Loucy (cell line): ENCODE measurements around the gene CDV3.

Source experiments
- H2AFZ ChIP-seq: fragments of 200-600 bp; sonication (generic); 2 replicates; pipeline ENCODE4 v1.6.0; 2016; ENCODE audit warnings: antibody characterized with exemption, mild to moderate bottlenecking, low read length, moderate library complexity
- H3F3A ChIP-seq: fragments of 200-600 bp; 2 replicates; pipeline ENCODE4 v1.6.0; 2016; ENCODE audit warnings: antibody characterized with exemption, low read depth, mild to moderate bottlenecking
- H3K27me3 ChIP-seq: fragments of 200-600 bp; sonication (generic); 2 replicates; pipeline ENCODE4 v1.6.1; 2014; ENCODE audit warnings: low read length, mild to moderate bottlenecking; ENCODE audit not compliant: insufficient read depth, poor library complexity, severe bottlenecking
- H3K36me3 ChIP-seq: fragments of 200-600 bp; sonication (generic); 2 replicates; pipeline ENCODE4 v1.6.1; 2016; ENCODE audit warnings: low read length; ENCODE audit not compliant: insufficient read depth
- H3K4me1 ChIP-seq: fragments of 200-600 bp; sonication (generic); 2 replicates; pipeline ENCODE4 v1.5.1; 2014; ENCODE audit warnings: low read length, mild to moderate bottlenecking; ENCODE audit not compliant: insufficient read depth, poor library complexity, severe bottlenecking
- H3K4me2 ChIP-seq: fragments of 200-600 bp; sonication (generic); 2 replicates; pipeline ENCODE4 v1.6.0; 2014; ENCODE audit warnings: antibody characterized with exemption, low read length, low read depth, mild to moderate bottlenecking; ENCODE audit not compliant: poor library complexity, severe bottlenecking
- H3K4me3 ChIP-seq: fragments of 200-600 bp; sonication (generic); 2 replicates; pipeline ENCODE4 v1.5.1; 2014; ENCODE audit warnings: low read length, mild to moderate bottlenecking, mixed read lengths; ENCODE audit not compliant: poor library complexity, severe bottlenecking
- H3K79me2 ChIP-seq: fragments of 200-600 bp; sonication (generic); 2 replicates; pipeline ENCODE4 v1.6.1; 2014; ENCODE audit warnings: low read length; ENCODE audit not compliant: insufficient read depth
- H3K9ac ChIP-seq: fragments of 200-600 bp; sonication (generic); 2 replicates; pipeline ENCODE4 v1.6.0; 2014; ENCODE audit warnings: mild to moderate bottlenecking, low read depth, low read length, moderate library complexity; ENCODE audit not compliant: poor library complexity, severe bottlenecking
- H3K9me2 ChIP-seq: fragments of 200-600 bp; sonication (generic); replicated peaks from 2 replicates; pipeline ENCODE4 v1.6.1; 2016; ENCODE audit warnings: low read depth, low read length, mixed read lengths
- H3K9me3 ChIP-seq: fragments of 200-600 bp; sonication (generic); 2 replicates; pipeline ENCODE4 v1.6.1; 2014; ENCODE audit warnings: mild to moderate bottlenecking, antibody characterized with exemption, low read length, low read depth; ENCODE audit not compliant: insufficient read depth
- H4K20me1 ChIP-seq: fragments of 200-600 bp; sonication (generic); 2 replicates; pipeline ENCODE4 v1.6.0; 2014; ENCODE audit warnings: antibody characterized with exemption, low read length, mild to moderate bottlenecking; ENCODE audit not compliant: insufficient read depth, poor library complexity, severe bottlenecking
- EZH2phosphoT487 ChIP-seq: fragments of 200-600 bp; IDR thresholded peaks from 2 replicates; pipeline ENCODE4 v1.6.1; 2018; ENCODE audit warnings: antibody characterized with exemption, mild to moderate bottlenecking, moderate library complexity, borderline replicate concordance
- TF ChIP-seq, protein P1 (sequence below): fragments of 200-600 bp; sonication (generic); conservative IDR thresholded peaks from 2 replicates; pipeline ENCODE4 v1.5.1; 2014; ENCODE audit warnings: mild to moderate bottlenecking, antibody characterized with exemption, low read length

CDV3 gene

DNA sequence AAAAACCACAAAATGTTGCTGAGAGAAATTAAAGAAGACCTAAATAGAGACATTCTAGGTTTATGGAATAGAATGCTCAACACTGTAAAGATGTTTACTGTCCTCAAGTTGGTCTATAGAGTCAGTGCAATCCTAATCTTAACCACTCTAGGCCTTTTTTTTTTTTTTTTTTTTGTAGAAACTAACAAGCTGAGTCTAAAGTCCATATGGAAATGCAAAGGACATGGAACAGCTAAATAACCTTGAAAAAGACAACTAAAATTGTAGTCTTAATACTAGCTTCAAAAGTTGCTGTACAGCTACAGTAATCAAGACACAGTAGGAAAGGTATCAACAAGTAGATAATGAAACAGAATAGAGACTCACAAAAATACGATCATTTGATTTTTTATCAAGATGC is 32.9 kb downstream of the CDV3 start:
- peaks cover 68% of the 10 kb centered on the region for H3K36me3 ChIP-seq

DNA sequence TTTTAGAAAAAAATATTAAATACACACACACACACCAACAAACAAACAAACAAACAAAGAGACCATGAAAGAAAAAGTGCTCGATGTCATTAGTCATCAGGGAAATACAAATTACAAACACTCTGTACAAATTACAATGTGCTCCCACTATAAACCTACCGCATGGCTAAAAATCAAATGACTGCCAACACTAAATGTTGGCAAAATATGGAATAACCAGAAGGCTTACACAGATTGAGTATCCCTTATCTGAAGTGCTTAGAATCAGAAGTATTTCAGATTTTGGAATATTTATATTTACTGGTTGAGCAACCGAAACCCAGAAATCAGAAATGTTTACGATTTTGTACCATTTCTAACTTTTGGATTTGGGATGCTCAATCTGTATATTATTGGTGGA is 33.4 kb downstream of the CDV3 start:
- H3F3A ChIP-seq, result 0 out of 2 replicates have a peak, but pooled peaks cover 5% of the 10 kb centered on the region
- H3K9me2 ChIP-seq, result no peaks in the 10 kb centered on the region
- H3K4me1 ChIP-seq, result no peaks in the 10 kb centered on the region
- no peaks in the 10 kb centered on the region for H3K27me3 ChIP-seq
- no peak overlapping the region for H3K4me3 ChIP-seq
- no peaks in the 10 kb centered on the region for H4K20me1 ChIP-seq
- H3K4me2 ChIP-seq, result no peak overlapping the region
- TF ChIP-seq, protein P1, sequence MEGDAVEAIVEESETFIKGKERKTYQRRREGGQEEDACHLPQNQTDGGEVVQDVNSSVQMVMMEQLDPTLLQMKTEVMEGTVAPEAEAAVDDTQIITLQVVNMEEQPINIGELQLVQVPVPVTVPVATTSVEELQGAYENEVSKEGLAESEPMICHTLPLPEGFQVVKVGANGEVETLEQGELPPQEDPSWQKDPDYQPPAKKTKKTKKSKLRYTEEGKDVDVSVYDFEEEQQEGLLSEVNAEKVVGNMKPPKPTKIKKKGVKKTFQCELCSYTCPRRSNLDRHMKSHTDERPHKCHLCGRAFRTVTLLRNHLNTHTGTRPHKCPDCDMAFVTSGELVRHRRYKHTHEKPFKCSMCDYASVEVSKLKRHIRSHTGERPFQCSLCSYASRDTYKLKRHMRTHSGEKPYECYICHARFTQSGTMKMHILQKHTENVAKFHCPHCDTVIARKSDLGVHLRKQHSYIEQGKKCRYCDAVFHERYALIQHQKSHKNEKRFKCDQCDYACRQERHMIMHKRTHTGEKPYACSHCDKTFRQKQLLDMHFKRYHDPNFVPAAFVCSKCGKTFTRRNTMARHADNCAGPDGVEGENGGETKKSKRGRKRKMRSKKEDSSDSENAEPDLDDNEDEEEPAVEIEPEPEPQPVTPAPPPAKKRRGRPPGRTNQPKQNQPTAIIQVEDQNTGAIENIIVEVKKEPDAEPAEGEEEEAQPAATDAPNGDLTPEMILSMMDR, result no peak
- no peak for TF ChIP-seq EZH2phosphoT487
- H3K36me3 ChIP-seq, result peaks cover 67% of the 10 kb centered on the region
- H3K9me3 ChIP-seq, result no peaks in the 10 kb centered on the region
- H2AFZ ChIP-seq, result no peak overlapping the region
- H3K9ac ChIP-seq, result no peak overlapping the region
- H3K79me2 ChIP-seq, result no peaks in the 10 kb centered on the region

More for the DNA sequence above, 32.9 kb downstream of the CDV3 start:
- Histone ChIP-seq H3K9ac (no peak overlapping the region), H3K9me3 (no peaks in the 10 kb centered on the region), H3F3A (0 out of 2 replicates have a peak, but pooled peaks cover 4% of the 10 kb centered on the region), H2AFZ (no peak overlapping the region), H3K4me3 (no peak overlapping the region), H3K79me2 (no peaks in the 10 kb centered on the region), H3K4me2 (no peak overlapping the region), H3K4me1 (no peaks in the 10 kb centered on the region), H4K20me1 (no peaks in the 10 kb centered on the region), H3K9me2 (no peaks in the 10 kb centered on the region), H3K27me3 (no peaks in the 10 kb centered on the region)
- TF ChIP-seq, protein P1, result no peak
- TF ChIP-seq EZH2phosphoT487, result no peak

- H3K9me2 ChIP-seq, result no peaks in the 10 kb centered on the region
Observed at GRCh38 chr3:133607816-133608215, 34.3 kb downstream of the CDV3 start.

More at GRCh38 chr3:133607816-133608215, 34.3 kb downstream of the CDV3 start:
- H3K9ac ChIP-seq, result no peak overlapping the region
- H3K79me2 ChIP-seq, result no peaks in the 10 kb centered on the region
- H3K4me2 ChIP-seq, result no peak overlapping the region
- TF ChIP-seq, protein P1, result no peak
- TF ChIP-seq EZH2phosphoT487, result no peak
- no peaks in the 10 kb centered on the region for H3K27me3 ChIP-seq
- no peaks in the 10 kb centered on the region for H3K4me1 ChIP-seq
- no peak overlapping the region for H2AFZ ChIP-seq
- peaks cover 73% of the 10 kb centered on the region for H3K36me3 ChIP-seq
- no peak overlapping the region for H3K4me3 ChIP-seq
- no peaks in the 10 kb centered on the region for H4K20me1 ChIP-seq
- H3K9me3 ChIP-seq, result no peaks in the 10 kb centered on the region
- 0 out of 2 replicates have a peak, but pooled peaks cover 5% of the 10 kb centered on the region for H3F3A ChIP-seq
